GM21526 (cell line): ENCODE results near the gene DAP3.
"Not testable (repeated sequence)": the region's sequence is repeated elsewhere in the genome, so short reads cannot be mapped to it uniquely, and the experiment has no call there.

Source experiments
- ATAC-seq: cut with Tn5 transposase; IDR thresholded peaks from one replicate; pipeline ENCODE4 v1.9.1; 2021; ENCODE audit warnings: moderate library complexity; ENCODE audit not compliant: unreplicated experiment, low FRiP score

Gene DAP3

GRCh38 chr1:155763989-155764388 lies 75.1 kb downstream of the DAP3 start:
- ATAC-seq: not testable (repeated sequence)

GRCh38 chr1:155767399-155767989 lies 78.6 kb downstream of the DAP3 start:
- ATAC-seq: not testable (repeated sequence)

GRCh38 chr1:155769257-155769656 lies 80.4 kb downstream of the DAP3 start:
- ATAC-seq: no peak

- ATAC-seq: no peak
Measured at GRCh38 chr1:155773221-155773620, 84.3 kb downstream of the DAP3 start.

- no peak for ATAC-seq
Measured at GRCh38 chr1:155776414-155776813, 87.5 kb downstream of the DAP3 start.

- ATAC-seq: no peak
Measured at GRCh38 chr1:155777582-155777981, 88.7 kb downstream of the DAP3 start.
